ENCODE measurements around the gene KCNH3. TPM values are rescaled to one million over a fixed set of nuclear protein-coding genes. Genes with fewer than 3 reads are reported as not detected.

Gene KCNH3
- total and polyA plus RNA-seq, 2 donors (not counting 3 experiments of a cell fraction or from before 2014, with no cell fraction given), result 0.13 to 0.14 TPM

GRCh38 chr12:49562831-49563230 is 24.0 kb downstream of the KCNH3 start:
- POLR2A ChIA-PET, result no interaction called here
- H4K20me1 ChIP-seq (replicated peaks; ENCODE audit: control insufficient read depth, extremely low read depth, insufficient read depth, low read length), result no peaks in the 10 kb centered on the region
- H3K79me2 ChIP-seq (ENCODE audit: control insufficient read depth, insufficient read depth, low read length), result peaks cover 16% of the 10 kb centered on the region
- BruUV-seq (replicated peaks), result no TSS peak
- H3K9me3 ChIP-seq (replicated peaks; ENCODE audit: control insufficient read depth, insufficient read depth, low read length), result no peaks in the 10 kb centered on the region
- intact Hi-C loops (cut with micrococcal nuclease), result no loop called here
- no peak overlapping the region for H3K4me2 ChIP-seq (ENCODE audit: insufficient read depth, low read length)
- H3K9me1 ChIP-seq (replicated peaks; ENCODE audit: control insufficient read depth, extremely low read depth, insufficient read depth, low read length), result no peaks in the 10 kb centered on the region
- dilution Hi-C loops (cut with MboI; ENCODE audit: extremely low pct_ligation_motif_present, low sequenced_read_pairs), result no loop called here
- no peak overlapping the region for H3K9ac ChIP-seq (replicated peaks; ENCODE audit: extremely low read depth, insufficient read depth, low read length)
- peaks cover 8% of the 10 kb centered on the region for H3K4me1 ChIP-seq (ENCODE audit: control insufficient read depth, extremely low read depth, insufficient read depth, low read length)
- peaks cover 13 to 56% of the 10 kb centered on the region in 2 experiments for H3K36me3 ChIP-seq (ENCODE audit: control insufficient read depth in 2 of 2, extremely low read depth in 1 of 2, insufficient read depth in 2 of 2, low read length in 2 of 2)
- TF ChIP-seq POLR2A (IDR thresholded peaks at IDR 0.05; ENCODE audit: low read depth, low read length), result no peak
- TF ChIP-seq JUN (IDR thresholded peaks at IDR 0.05; ENCODE audit: borderline replicate concordance, insufficient read depth, insufficient read length, low read depth), result no peak
- TF ChIP-seq POLR2AphosphoS5 (IDR thresholded peaks at IDR 0.05; ENCODE audit: insufficient read depth, low read depth, low read length), result no peak
- TF ChIP-seq GATA2 (IDR thresholded peaks at IDR 0.05; ENCODE audit: insufficient read depth, insufficient read length, low read depth, low read length), result no peak
- no peak for TF ChIP-seq FOS (IDR thresholded peaks at IDR 0.05; ENCODE audit: borderline replicate concordance, insufficient read depth, low read length)
- TF ChIP-seq MAX (IDR thresholded peaks at IDR 0.05; ENCODE audit: insufficient read depth, insufficient read length), result no peak
- TF ChIP-seq, protein P1, sequence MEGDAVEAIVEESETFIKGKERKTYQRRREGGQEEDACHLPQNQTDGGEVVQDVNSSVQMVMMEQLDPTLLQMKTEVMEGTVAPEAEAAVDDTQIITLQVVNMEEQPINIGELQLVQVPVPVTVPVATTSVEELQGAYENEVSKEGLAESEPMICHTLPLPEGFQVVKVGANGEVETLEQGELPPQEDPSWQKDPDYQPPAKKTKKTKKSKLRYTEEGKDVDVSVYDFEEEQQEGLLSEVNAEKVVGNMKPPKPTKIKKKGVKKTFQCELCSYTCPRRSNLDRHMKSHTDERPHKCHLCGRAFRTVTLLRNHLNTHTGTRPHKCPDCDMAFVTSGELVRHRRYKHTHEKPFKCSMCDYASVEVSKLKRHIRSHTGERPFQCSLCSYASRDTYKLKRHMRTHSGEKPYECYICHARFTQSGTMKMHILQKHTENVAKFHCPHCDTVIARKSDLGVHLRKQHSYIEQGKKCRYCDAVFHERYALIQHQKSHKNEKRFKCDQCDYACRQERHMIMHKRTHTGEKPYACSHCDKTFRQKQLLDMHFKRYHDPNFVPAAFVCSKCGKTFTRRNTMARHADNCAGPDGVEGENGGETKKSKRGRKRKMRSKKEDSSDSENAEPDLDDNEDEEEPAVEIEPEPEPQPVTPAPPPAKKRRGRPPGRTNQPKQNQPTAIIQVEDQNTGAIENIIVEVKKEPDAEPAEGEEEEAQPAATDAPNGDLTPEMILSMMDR (IDR thresholded peaks at IDR 0.05; ENCODE audit: extremely low read depth in 1 of 2, insufficient read depth in 1 of 2, low read depth in 1 of 2, low read length in 2 of 2), result no peak
- TF ChIP-seq MYC (IDR thresholded peaks at IDR 0.05; ENCODE audit: low read depth, low read length), result no peak
- no peak for TF ChIP-seq EZH2 (IDR thresholded peaks at IDR 0.05; ENCODE audit: borderline replicate concordance, low read depth, low read length, severe bottlenecking)
- no peaks in the 10 kb centered on the region for H3K27me3 ChIP-seq (ENCODE audit: control insufficient read depth in 2 of 2, insufficient read depth in 2 of 2, low read length in 2 of 2)
- no peak for FAIRE-seq
- no peak overlapping the region for H3K4me3 ChIP-seq (replicated peaks in 1 of 3; ENCODE audit: insufficient read depth in 1 of 3, low read depth in 1 of 3, low read length in 3 of 3)
- no peak overlapping the region for H3K27ac ChIP-seq (ENCODE audit: insufficient read depth, low read depth, low read length)
- CTCF ChIA-PET, result interaction anchor here (1.4 to 1.8 kb wide), 4 partner anchors 10 to 215 kb away, joined by 3 to 8 read pairs (median 8); no protein-coding TSS in a partner anchor
- DNase-seq (ENCODE audit: low read depth, low spot score), result no peak
- no peak overlapping the region for H2AFZ ChIP-seq (ENCODE audit: low read depth, low read length)

All from endothelial cell of umbilical vein (primary cell).